Activated CD8-positive, alpha-beta memory T cell treated with anti-CD3 and anti-CD28 coated beads for 24 hours (primary cell): ENCODE data around the gene TRAF7.
A peak's percentile ranks its signal among the peaks of the same experiment; 100 is the strongest.
"Not testable (repeated sequence)": the region's sequence is repeated elsewhere in the genome, so short reads cannot be mapped to it uniquely, and the experiment has no call there.

ENCODE experiments used
- DNase-seq: peaks from one replicate; pipeline ENCODE4 v3.0.0-alpha.2; 2020

The TRAF7 gene

DNA sequence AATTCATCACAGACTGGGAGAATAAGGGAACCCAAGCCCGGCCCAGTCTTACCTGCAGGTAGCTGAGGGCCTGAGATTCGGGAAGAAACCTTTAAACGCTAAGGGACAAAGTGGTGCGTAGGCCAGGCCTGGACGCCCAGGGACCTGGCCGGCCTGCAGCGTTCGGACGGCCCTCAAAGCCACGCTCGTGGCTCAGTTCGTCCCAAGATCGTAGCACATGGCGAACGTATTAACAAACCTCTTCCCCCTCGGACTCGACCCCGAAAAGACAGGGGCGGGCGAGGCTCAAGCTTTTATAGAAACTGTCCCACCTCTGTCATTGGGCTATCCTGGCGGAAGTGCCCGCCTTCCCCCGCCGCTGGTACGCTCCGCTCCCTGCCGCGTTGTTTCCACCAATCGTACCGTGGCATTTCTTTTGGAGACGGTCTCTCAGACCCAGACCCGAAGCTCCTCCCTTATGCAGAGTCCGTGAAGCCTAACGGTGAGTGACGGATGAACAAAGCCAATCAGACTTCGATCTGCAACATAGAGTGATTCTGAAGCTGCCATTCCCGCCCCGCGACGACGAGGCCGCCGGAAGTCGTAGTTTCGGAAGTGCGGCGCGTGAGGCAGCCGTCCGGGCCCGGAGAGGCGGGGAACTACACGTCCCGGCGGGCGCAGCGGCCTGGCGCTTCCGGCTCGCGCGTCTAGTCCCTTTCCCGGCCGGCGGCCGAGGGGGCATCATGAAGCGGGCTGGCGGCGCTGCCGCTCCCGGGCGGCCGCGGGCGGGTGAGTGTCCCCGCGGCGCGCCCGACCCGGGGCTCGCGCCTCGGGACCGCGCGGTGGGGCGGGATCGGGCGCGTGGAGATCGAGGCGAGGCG, at the start of gene TRAF7:
Gene TRAF7, plus strand, starts transcription at position 692 of the 860 bp plus-strand sequence. CDS start 8,139 bp downstream, outside the sequence.
- peak; percentile 98 for DNase-seq

DNA sequence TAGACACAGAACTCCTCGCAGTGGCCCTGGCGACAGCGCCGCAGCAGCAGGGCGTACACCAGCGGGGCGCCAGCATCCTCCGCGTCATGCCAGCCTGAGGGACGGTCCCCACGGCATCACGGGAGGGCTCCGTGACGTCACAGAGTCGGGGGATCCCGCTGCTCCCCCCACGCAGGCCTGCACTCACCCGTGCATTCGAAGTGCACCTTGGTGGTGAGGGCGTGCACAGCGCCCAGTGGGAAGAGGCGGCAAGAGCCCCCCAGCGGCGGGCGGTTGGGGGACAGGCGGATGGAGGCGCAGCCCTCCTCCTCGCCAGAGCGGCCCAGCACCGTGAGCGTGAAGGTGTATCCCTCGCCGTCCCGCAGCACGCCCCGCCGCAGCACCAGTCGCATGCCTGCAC, 49.4 kb upstream of the TRAF7 start:
- DNase-seq, result not testable (repeated sequence)

DNA sequence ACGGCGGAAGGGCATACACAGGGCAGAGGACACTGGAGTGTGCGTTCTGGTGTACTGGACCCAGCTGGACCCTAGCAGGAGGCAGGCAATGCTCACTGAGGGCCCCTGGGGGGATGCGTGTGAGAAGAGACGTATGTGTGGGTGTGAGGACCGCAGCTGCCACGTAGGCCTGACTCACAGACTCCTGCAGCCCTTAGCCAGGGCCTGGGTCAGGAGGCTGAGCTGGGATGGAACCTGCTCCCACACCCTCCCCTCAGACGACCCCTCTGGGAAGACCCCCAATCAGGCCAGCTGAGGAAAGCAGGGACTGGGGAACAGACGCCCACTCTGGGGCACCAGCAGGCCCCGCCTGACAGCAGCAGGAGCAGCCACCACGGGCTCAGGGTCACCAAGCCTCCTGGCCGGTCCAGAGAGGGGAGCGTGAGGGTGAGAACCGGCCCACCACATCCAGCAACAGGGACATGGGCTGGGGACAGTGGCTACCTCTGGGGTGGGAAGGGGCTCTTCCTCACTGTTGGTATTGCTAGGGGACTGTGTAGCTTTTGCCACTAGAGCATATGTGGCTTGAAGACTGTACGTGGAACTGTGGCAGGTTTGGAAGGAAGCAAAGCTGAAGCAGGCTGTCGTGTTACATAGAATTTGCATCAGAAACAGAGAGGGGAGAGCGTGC, 48.3 kb upstream of the TRAF7 start:
- DNase-seq, result not testable (repeated sequence)

DNA sequence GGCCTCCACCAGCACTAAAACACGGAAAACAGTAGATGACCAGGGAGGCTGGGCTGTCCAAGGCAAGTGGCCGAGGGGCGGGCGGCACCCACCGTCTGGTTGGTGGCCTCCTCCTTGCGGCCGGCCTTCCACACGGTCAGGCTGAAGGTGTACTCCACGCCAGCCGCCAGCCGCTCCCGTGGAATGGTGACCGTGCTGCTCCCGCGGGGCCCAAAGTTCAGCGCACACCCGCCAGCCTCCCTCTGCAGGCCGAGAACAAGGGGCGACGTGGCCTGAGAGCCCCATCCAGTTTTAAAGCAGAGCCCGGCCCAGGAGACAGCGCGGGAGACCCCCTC, 47.8 kb upstream of the TRAF7 start:
- DNase-seq, result not testable (repeated sequence)

DNA sequence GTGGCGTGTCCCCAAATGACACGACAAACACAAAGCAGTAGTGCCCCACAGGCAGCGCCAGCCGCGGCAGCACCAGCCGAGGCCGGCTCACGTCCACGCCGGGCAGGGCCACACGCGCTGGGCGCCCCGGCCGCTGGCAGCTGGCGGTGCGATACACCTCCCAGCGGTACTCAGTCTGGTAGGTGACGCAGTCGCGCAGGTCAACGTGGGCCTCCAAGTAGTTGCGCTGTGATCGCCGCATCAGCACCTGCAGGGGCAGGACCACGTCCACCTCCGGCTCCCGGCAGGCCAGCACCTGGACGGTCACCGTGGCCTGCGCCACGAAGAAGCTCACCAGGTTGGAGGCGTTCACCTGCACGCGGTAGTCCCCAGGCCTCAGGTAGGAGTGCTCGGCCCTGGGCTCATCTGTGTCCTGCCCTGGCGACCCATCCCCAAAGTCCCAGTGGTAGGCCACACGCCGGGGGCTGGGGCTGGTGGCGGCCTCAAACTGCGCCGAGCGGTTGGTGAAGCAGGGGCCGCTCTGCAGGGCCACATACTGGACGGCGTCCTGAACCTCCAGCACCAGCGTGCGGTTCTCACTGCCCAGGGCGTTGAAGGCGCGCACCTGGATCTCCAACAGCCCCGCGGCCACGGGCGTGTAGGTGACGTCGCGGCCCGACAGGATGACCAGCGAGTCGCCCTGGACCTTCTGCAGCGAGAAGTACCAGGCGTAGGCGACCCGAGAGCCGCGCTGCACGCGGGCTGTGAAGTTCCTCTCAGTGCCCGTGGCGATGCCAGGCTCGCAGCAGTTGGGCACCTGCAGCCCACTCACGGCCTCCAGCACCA, 46.9 kb upstream of the TRAF7 start:
- not testable (repeated sequence) for DNase-seq

DNA sequence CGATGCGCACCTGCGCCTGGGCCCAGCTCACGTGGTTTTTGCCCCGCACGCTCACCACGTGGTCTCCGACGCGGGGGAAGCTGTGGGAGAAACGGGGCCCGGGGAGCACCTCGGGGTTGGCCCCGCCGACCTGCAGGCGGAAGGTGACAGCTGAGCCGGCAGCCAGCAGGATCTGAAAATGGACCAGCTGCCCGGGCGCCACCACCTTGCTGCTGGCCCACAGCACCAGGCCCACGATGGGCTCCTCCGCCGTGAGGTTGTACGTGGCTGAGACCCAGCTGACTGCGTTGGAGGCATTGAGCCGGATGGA, 46.4 kb upstream of the TRAF7 start:
- DNase-seq, result not testable (repeated sequence)

DNA sequence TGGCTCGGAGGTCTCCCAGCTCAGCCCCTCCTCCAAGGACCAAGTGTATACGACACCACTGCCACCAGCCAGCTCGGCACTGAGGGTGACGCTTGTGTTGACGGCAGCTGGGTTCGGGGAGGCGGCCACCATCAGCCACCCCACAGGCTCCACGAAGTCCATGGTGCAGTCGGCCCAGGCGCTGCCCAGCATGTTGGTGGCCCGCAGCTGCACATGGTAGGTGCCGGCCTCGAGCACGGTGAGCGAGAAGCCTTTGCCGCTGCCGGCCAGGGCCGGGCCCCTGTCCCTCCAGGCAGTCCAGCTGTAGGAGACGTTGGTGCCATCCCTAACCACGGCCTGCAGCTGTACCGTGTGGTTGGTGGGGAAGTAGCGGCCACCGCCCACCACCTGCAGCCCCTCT, 45.7 kb upstream of the TRAF7 start:
- not testable (repeated sequence) for DNase-seq

DNA sequence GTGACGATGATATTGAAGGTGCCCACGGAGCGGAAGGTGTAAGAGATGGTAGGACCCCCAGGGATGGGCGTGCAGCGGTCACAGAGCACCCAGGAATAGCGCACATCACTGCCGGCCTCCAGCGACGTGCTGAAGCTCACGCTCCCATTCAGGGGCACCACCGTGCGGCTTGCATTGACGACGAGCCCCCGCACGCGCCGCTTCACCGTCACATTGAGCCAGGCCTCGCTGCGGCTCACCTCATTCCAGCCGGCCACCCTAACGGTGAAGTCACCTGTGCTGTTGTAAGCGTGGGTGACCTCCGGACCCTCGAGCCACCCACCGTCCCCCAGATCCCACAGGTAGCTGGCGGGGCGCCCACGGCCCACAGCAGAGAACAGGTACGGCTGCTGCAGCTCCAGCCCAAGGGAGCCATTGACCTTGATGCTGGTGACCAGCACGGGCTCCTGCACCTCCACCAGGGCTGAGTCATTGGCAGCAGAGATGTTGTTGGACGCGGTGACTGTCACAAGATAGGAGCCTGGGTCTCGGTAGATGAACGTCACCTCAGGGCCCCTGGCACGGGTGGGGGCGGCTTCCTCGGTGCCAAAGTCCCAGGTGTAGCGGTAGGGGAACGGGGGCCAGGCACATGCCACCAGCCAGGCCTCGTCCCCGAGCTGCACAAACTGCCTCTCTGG, 45.1 kb upstream of the TRAF7 start:
- DNase-seq, result not testable (repeated sequence)

DNA sequence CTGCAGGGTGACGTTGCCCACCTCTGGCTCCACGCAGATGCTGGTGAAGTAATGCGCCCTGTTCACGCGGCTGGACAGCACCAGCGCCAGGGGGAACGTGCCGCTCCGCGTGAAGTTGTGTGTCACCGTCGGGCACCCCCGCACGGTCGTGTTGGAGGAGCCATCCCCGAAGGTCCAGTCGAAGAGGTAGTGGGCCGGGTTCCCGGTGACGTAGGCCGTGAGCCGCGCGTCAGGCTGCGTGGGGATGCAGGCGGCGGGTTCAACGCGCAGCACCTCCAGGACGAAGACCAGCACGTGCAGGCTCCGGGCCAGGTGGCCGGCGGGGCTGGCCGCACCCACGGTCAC, 44.6 kb upstream of the TRAF7 start:
- DNase-seq, result not testable (repeated sequence)

DNA sequence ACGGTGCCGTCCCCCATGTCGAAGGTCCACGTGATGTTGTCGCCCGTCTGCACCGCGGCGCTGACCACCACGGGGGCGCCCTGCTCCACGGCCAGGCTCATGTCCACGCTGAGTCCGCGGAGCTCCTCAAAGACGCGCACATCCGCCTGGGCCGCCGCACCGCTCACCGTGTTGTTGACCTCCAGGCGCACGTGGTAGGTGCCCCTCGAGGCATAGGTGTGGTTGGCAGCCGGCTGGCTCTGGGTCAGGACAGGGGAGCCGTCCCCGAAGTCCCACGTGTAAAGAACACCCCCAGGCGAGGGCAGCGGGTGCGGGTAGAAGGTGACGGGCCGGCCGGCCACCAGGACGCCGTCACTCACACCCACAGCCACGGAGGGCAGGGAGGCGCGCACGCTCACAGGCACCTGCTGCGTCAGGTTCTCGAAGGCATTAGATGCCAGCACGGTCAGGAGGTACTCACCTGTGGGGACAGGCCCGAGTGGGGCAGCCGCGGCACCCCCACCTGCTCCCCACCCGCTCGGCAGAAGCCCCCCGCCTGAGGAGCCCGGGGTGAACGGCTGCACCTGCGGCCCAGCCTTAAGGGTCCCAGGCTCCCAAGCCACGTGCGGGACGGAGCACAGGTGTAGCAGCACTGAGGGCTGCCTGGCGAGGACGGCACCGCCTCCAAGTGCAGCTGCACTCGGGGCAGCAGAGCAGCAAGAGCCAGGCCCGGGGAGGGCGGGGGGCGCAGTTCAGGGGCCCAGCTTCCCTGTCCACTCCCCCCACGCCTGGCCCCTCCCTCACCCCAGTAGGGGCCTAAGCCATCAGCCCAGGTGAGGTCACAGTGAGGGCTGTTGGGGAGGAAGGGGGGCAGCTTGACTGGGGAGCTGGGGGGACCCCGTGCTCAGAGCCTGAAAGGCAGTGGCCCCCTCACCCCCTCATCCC, 43.9 kb upstream of the TRAF7 start:
- not testable (repeated sequence) for DNase-seq

DNA sequence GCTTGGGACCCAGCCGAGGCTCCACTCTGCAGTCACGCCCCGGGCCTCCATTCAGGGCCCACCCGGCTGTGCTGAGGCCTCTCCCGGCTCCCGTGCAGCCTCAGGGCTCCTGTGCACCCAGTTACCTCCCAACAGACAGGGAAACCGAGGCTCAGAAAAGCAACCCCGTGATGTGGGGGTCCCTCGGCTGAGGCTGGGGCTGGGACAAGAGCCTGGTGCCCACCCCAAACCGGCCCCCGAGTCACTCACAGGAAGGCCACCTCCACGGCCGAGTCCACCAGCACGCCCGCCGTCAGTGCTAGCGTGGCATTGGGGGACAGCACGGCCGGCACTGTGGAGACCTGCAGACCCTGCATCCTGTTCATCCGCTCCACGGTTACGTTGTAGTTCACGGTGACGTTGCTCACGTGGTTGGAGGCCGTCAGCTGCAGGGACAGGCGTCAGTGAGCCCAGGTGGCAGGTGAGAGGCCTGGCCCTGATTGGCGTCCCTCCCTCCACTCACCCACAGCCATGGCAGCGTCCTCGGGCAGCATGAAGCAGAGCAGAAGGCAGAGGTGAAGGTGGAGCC, 43.0 kb upstream of the TRAF7 start:
- DNase-seq, result not testable (repeated sequence)

DNA sequence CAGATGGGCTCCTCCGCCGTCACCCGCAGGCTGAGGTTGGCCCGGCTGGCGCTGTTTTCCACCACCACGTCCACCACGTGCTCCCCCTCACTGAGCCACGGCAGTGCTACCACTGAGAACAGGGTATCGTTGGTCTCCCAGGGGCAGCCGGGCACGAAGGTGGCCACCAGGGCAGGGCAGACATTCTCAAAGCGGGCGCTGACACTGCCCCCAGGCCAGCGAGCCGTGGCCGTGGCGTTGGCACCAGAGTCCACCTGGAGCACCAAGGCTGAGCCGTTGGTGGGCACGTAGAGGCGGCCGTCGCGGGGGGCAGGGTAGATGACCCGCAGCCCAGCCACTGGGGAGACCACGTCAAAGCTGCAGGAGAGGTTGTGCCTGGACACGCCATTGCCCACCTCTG, 41.4 kb upstream of the TRAF7 start:
- not testable (repeated sequence) for DNase-seq

DNA sequence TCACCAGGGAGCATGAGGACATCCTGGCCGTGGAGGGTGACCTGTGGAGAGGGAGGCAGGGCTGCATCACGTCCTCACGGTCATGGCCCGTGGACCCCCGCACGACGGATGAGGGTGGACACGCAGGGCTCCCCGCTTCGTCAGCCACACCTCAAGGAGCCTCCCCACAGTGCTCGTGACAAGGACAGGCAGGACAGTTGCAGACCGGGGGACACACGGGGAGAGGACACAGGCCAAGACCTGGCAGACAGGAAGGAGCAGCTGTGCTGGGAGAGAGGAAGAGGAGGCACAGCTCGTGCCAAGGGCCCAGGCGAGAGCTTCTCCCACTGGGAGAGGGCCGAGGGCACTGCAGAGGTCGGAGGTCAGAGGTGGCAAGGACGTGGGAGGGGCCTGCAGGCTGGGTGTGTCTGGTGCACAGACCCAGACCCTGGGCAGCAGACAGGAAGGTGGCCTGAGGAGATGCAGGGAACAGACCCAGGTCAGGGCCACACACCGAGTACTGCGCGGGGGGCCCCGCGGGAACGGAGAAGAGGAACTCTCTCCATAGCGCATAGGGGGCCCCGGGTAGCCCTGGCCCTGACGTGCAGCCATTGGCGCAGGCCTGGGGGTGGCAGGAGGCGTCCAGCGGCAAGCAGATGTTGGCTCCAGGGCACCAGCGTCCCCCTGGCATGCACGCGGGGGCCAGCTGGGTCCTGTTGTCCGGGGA, 40.5 kb upstream of the TRAF7 start:
- DNase-seq, result not testable (repeated sequence)

DNA sequence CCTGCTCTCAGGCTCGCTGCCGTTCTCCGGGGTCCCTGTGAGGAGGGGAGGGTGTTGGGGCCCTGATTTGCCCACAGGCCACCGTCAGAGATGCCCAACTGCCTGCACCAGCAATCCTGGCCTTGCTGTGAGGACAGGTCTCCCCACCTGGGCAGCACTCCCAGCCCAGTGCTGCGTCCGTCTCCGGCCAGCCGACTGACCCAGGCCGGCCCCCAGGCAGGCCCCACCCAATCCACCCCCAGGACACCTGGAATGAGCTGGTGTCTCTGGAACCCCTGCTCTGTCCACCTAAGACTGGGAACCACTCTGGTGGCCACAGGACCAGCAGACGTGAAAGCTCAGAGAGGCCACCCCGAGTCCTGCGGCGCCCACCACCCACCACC, 40.0 kb upstream of the TRAF7 start:
- DNase-seq, result no peak

DNA sequence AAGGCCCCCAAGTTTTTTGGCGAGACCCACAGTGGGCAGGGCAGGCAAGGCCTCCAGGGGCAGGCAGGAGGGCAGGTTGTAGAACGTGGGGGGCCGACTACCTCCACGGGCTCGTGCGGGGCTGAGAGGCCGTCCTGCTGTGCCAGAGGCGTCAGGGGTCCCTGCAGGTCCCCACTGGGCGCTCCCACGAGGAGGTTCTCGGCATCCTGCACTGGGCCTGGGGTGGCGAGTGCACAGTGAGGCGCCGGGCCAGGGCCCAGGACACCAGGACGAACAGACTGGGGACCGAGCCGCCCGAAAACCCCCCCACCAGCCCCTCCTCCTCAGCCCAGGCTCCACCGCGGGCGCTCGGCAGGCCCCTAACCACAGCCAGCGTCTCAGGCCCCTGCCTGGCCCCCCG, 39.2 kb upstream of the TRAF7 start:
- DNase-seq, result not testable (repeated sequence)

DNA sequence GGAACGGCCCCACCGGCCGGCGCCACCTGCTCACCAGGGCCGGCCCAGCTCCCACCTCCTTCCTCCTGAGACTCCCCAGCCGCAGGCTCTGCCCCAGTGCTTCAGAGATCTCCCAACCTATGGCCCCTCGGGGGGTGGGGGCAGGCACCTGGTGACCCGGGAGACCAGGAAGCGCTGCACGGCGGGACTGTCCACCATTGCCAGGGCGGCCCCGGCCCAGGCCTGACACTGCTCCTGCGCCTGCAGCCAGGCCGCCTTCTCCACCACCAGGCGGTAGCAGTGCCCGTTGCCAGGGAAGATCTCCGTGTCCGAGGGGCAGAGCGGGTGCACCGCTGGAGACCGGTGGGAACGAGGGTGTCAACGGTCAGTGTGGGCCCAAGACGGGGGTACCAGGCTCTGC, 38.2 kb upstream of the TRAF7 start:
- not testable (repeated sequence) for DNase-seq

DNA sequence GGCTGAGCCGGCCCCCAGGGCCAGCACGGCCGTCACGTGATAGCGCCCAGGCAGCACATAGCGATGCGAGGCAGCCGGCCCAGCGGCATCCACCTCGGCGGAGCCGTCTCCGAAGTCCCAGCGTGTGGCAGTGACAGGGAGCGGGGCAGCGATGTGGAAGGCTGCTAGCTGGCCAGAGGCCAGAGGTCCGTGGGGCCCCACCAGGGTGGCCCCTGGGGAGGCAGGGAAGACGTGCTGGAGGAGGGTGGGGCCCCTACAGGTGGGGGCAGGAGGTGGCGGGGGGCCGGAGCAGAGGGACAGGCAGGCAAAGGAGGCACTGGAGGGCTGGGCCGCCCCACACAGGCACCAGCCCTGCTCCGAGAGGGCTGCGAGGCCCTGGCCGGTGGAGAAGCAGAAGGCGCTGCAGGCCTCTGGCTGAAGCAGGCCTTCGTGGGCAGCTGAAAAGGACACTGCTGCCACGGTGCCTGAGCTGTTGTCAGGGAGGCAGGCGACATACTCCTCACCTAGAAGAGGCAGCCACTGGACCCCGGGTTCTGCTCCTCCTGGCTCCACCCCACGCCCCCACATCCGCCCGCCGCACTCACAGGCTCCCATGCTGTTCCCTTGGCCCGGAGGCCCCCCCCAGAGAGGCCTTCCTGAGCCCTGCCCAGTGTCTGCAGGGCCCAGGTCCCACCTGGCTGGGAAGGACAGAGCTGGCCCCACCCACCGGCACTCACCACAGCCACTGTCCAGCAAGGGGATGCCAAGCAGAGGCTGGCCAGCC, 37.4 kb upstream of the TRAF7 start:
- DNase-seq, result not testable (repeated sequence)

DNA sequence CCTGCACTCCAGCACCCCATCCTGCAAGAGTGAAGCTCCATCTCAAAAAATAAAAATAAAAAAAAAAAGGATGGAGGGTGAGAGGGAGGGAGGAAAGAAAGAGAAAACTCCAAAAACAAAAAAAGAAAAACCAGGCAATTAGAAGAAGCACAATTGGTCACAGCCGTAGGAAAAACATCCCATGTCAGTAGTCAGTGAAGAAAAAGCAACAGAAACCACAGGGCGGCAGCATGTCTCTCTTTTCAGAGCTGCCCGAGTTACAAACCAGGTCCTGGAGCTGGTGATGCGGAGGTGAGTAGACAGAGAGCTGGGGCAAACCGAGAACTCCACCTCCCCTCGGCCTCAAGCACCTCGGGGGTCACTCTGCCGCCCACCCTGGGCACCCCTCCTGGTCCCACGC, 34.3 kb upstream of the TRAF7 start:
- DNase-seq, result not testable (repeated sequence)

DNA sequence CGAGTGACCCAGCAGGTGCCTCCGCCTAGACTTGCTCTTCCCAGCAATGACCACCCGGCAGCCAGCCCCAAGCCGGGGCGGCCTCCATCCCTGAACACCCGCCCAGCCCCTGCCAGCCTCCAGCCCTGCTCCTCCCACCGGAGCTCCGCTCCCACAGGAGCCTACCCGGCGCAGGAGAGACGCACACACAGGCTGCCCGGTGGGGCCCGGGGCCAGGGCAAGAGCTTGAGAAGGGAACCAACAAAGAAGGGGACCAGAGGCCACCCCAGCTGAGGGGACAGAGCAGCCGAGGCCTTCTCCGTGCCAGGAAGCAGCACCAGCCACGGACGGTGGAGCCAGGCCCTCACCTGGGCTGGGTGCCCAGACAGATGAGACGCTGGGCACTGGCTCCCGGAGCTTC, 33.7 kb upstream of the TRAF7 start:
- no peak for DNase-seq

DNA sequence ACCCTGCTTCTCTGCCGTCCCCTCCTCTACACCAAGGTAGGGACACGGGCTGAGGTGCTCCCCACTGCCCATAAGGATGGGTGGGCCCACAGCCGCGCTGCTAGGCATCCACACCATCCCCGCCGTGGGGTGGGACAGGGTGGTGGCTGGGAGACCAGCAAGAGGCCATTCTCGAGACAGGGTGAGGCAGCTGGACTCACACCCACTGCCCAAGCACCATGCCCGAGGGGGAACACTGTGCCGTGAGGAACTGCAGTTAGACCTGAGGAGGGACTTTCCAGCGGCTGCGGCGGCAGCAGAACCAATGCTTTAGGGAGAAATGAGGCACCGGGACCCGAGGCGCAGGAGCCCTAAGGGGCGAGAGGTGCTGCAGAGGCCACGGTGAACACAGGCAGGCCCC, 33.2 kb upstream of the TRAF7 start:
- no peak for DNase-seq
